Measurements from ENCODE around the gene ENO1.

GRCh38 chr1:8818325-8818775 is 60.1 kb downstream of the ENO1 start:
- no peak for TF ChIP-seq CTCF (IDR thresholded peaks at IDR 0.05)
- no peak for TF ChIP-seq POLR2A (IDR thresholded peaks at IDR 0.05)
